ENCODE measurements around the gene ADAT1.

Gene ADAT1

GRCh38 chr16:75556431-75556950, 66.6 kb downstream of the ADAT1 start:
- no peak for DNase-seq (ENCODE audit: low spot score in 2 of 2)
- Histone ChIP-seq H3K36me3 (replicated peaks) (no peaks in the 10 kb centered on the region), H3K4me1 (peaks cover 27% of the 10 kb centered on the region), H3K4me3 (peak overlapping the region; percentile 54), H3K9me3 (no peaks in the 10 kb centered on the region), H3K27me3 (ENCODE audit: low read depth) (no peaks in the 10 kb centered on the region)
- in situ Hi-C loops (cut with MboI; ENCODE audit: low sequenced_read_pairs): no loop called here

GRCh38 chr16:75555707-75556430, 67.2 kb downstream of the ADAT1 start, which contains the start of gene TMEM231:
TMEM231 (minus strand) TSS chr16:75556252; CDS start chr16:75556209, 43 bp downstream.
- peak; percentile 94 to 99 for DNase-seq (ENCODE audit: low spot score in 2 of 2)
- H3K36me3 ChIP-seq (replicated peaks): no peaks in the 10 kb centered on the region
- H3K9me3 ChIP-seq: no peaks in the 10 kb centered on the region
- no peaks in the 10 kb centered on the region for H3K27me3 ChIP-seq (ENCODE audit: low read depth)
- in situ Hi-C loops (cut with MboI; ENCODE audit: low sequenced_read_pairs): no loop called here
- H3K4me1 ChIP-seq: peaks cover 27% of the 10 kb centered on the region
- peak within 1 kb of the TSS; percentile 54 for H3K4me3 ChIP-seq

GRCh38 chr16:75555213-75555706, 67.8 kb downstream of the ADAT1 start:
- peak; percentile 80 to 91 for DNase-seq (ENCODE audit: low spot score in 2 of 2)
- Histone ChIP-seq H3K36me3 (replicated peaks) (no peaks in the 10 kb centered on the region), H3K9me3 (no peaks in the 10 kb centered on the region), H3K4me3 (peak overlapping the region; percentile 54), H3K27me3 (ENCODE audit: low read depth) (no peaks in the 10 kb centered on the region), H3K4me1 (peaks cover 27% of the 10 kb centered on the region)
- in situ Hi-C loops (cut with MboI; ENCODE audit: low sequenced_read_pairs): no loop called here

GRCh38 chr16:75552951-75553350, 70.1 kb downstream of the ADAT1 start:
- no peaks in the 10 kb centered on the region for H3K27me3 ChIP-seq (ENCODE audit: low read depth)
- H3K36me3 ChIP-seq (replicated peaks): no peaks in the 10 kb centered on the region
- H3K4me1 ChIP-seq: peaks cover 11% of the 10 kb centered on the region
- no peaks in the 10 kb centered on the region for H3K9me3 ChIP-seq
- no peak for DNase-seq (ENCODE audit: low spot score in 2 of 2)
- H3K4me3 ChIP-seq: no peak overlapping the region
- in situ Hi-C loops (cut with MboI; ENCODE audit: low sequenced_read_pairs): no loop called here

- in situ Hi-C loops (cut with MboI; ENCODE audit: low sequenced_read_pairs): no loop called here
- Histone ChIP-seq H3K4me1 (peaks cover 5% of the 10 kb centered on the region), H3K36me3 (replicated peaks) (no peaks in the 10 kb centered on the region), H3K4me3 (no peak overlapping the region), H3K27me3 (ENCODE audit: low read depth) (no peaks in the 10 kb centered on the region), H3K9me3 (no peaks in the 10 kb centered on the region)
- no peak for DNase-seq (ENCODE audit: low spot score in 2 of 2)
These were observed 72.8 kb downstream of the ADAT1 start for GRCh38 chr16:75550211-75550662.
